ENCODE data around the gene GINS2. TPM values are rescaled to one million over a fixed set of nuclear protein-coding genes. Genes with fewer than 3 reads are reported as not detected.

Gene GINS2
- total RNA-seq, 1 donor from 2014 or later, result 39.9 TPM

GRCh38 chr16:85650844-85651628 is 37.7 kb downstream of the GINS2 start:
- Mint-ChIP-seq H3K27ac (no peak overlapping the region), H3K27me3 (no peaks in the 10 kb centered on the region), H3K9me3 (no peaks in the 10 kb centered on the region), H3K4me1 (ENCODE audit: unreplicated experiment) (peaks cover 15% of the 10 kb centered on the region), H3K4me3 (no peak overlapping the region), H3K36me3 (peaks cover 4% of the 10 kb centered on the region)
- no peak for DNase-seq (ENCODE audit: extremely low spot score, unreplicated experiment)
- TF ChIP-seq CTCF (conservative IDR thresholded peaks at IDR 0.05), result no peak

GRCh38 chr16:85650135-85650843 is 38.5 kb downstream of the GINS2 start:
- Mint-ChIP-seq H3K27me3 (no peaks in the 10 kb centered on the region), H3K4me3 (no peak overlapping the region), H3K4me1 (ENCODE audit: unreplicated experiment) (peaks cover 15% of the 10 kb centered on the region), H3K36me3 (peaks cover 7% of the 10 kb centered on the region), H3K27ac (no peak overlapping the region), H3K9me3 (no peaks in the 10 kb centered on the region)
- no peak for DNase-seq (ENCODE audit: extremely low spot score, unreplicated experiment)
- TF ChIP-seq CTCF (conservative IDR thresholded peaks at IDR 0.05), result no peak

- H3K36me3 Mint-ChIP-seq, result peaks cover 10% of the 10 kb centered on the region
- no peaks in the 10 kb centered on the region for H3K27me3 Mint-ChIP-seq
- H3K4me1 Mint-ChIP-seq (ENCODE audit: unreplicated experiment), result peaks cover 22% of the 10 kb centered on the region
- no peaks in the 10 kb centered on the region for H3K9me3 Mint-ChIP-seq
- H3K27ac Mint-ChIP-seq, result peak overlapping the region; percentile 25
- no peak overlapping the region for H3K4me3 Mint-ChIP-seq
- no peak for DNase-seq (ENCODE audit: extremely low spot score, unreplicated experiment)
- TF ChIP-seq CTCF (conservative IDR thresholded peaks at IDR 0.05), result no peak
Observed at GRCh38 chr16:85649411-85650134, 39.2 kb downstream of the GINS2 start.

- Mint-ChIP-seq H3K36me3 (peaks cover 12% of the 10 kb centered on the region), H3K27ac (peak overlapping the region; percentile 25), H3K9me3 (no peaks in the 10 kb centered on the region), H3K4me3 (no peak overlapping the region), H3K4me1 (ENCODE audit: unreplicated experiment) (peaks cover 27% of the 10 kb centered on the region), H3K27me3 (no peaks in the 10 kb centered on the region)
- DNase-seq (ENCODE audit: extremely low spot score, unreplicated experiment), result no peak
- no peak for TF ChIP-seq CTCF (conservative IDR thresholded peaks at IDR 0.05)
Observed at GRCh38 chr16:85648805-85649204, 39.9 kb downstream of the GINS2 start.

- no peak for DNase-seq (ENCODE audit: extremely low spot score, unreplicated experiment)
- Mint-ChIP-seq H3K27ac (no peak overlapping the region), H3K4me3 (no peak overlapping the region), H3K9me3 (no peaks in the 10 kb centered on the region), H3K4me1 (ENCODE audit: unreplicated experiment) (peaks cover 27% of the 10 kb centered on the region), H3K36me3 (peaks cover 12% of the 10 kb centered on the region), H3K27me3 (no peaks in the 10 kb centered on the region)
- TF ChIP-seq CTCF (conservative IDR thresholded peaks at IDR 0.05), result no peak
Observed at GRCh38 chr16:85648070-85648714, 40.6 kb downstream of the GINS2 start.
